GM21529 (cell line): ENCODE results near the gene WNT10A.
"Not testable (repeated sequence)": the region's sequence is repeated elsewhere in the genome, so short reads cannot be mapped to it uniquely, and the experiment has no call there.

Experiments used
- ATAC-seq: cut with Tn5 transposase; IDR thresholded peaks from one replicate; pipeline ENCODE4 v1.9.1; 2021; ENCODE audit not compliant: unreplicated experiment

The WNT10A gene

GRCh38 chr2:218927876-218928275 lies 47.2 kb downstream of the WNT10A start:
- no peak for ATAC-seq

GRCh38 chr2:218930488-218930887 lies 49.8 kb downstream of the WNT10A start:
- ATAC-seq: not testable (repeated sequence)

DNA sequence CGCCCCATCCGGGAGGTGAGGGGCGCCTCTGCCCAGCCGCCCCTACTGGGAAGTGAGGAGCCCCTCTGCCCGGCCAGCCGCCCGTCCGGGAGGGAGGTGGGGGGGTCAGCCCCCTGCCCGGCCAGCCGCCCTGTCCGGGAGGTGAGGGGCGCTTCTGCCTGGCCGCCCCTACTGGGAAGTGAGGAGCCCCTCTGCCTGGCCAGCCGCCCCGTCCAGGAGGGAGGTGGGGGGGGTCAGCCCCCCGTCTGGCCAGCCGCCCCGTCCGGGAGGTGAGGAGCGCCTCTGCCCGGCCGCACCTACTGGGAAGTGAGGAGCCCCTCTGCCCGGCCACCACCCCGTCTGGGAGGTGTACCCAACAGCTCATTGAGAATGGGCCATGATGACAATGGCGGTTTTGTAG lies 51.1 kb downstream of the WNT10A start:
- ATAC-seq: not testable (repeated sequence)
